MCF 10A (cell line): ENCODE results near the gene NTRK2. TPM values are rescaled to one million over a fixed set of nuclear protein-coding genes. Genes with fewer than 3 reads are reported as not detected.
A peak's percentile ranks its signal among the peaks of the same experiment; 100 is the strongest.

Experiments
- BruUV-seq: library from RNA; stranded (reverse); fragments of 400-500 nt; replicated peaks from 2 replicates; lab custom pipeline; 2021; lab: Mats Ljungman, UMichigan
- CTCF ChIA-PET: fragments of 300-600 bp; sonication (Branson Sonifier 250); formaldehyde crosslinking; extraction: SDS; loops from one replicate; lab custom pipeline; 2021; ENCODE audit warnings: antibody characterized with exemption, inconsistent platforms; lab: Yijun Ruan, JAX
- POLR2A ChIA-PET: fragments of 300-600, 350-650 bp; sonication (Branson Sonifier 250); formaldehyde crosslinking; extraction: SDS; loops from one replicate; lab custom pipeline; 2020; ENCODE audit warnings: antibody characterized with exemption, inconsistent platforms; lab: Yijun Ruan, JAX
- DNase-seq: peaks from one replicate; pipeline ENCODE4 v3.0.0-alpha.2; 2018; ENCODE audit not compliant: unreplicated experiment
- H3K27ac Mint-ChIP-seq: one replicate; pipeline ENCODE4 v1.8.0; 2022; ENCODE audit warnings: mild to moderate bottlenecking, low read depth, mixed read lengths; ENCODE audit not compliant: unreplicated experiment
- H3K27me3 Mint-ChIP-seq: one replicate; pipeline ENCODE4 v1.8.0; 2022; ENCODE audit warnings: mixed read lengths; ENCODE audit not compliant: insufficient read depth, unreplicated experiment
- H3K36me3 Mint-ChIP-seq: one replicate; pipeline ENCODE4 v1.8.0; 2022; ENCODE audit warnings: mild to moderate bottlenecking, moderate library complexity, mixed read lengths; ENCODE audit not compliant: insufficient read depth, unreplicated experiment
- H3K4me1 Mint-ChIP-seq: one replicate; pipeline ENCODE4 v1.8.0; 2022; ENCODE audit warnings: mixed read lengths; ENCODE audit not compliant: insufficient read depth, unreplicated experiment
- H3K4me3 Mint-ChIP-seq: one replicate; pipeline ENCODE4 v1.8.0; 2022; ENCODE audit warnings: mild to moderate bottlenecking, moderate library complexity, mixed read lengths; ENCODE audit not compliant: unreplicated experiment
- H3K9me3 Mint-ChIP-seq: one replicate; pipeline ENCODE4 v1.8.0; 2022; ENCODE audit warnings: mixed read lengths; ENCODE audit not compliant: unreplicated experiment
- CTCF ChIP-seq: fragments of 200-600 bp; IDR thresholded peaks from one replicate; pipeline ENCODE4 v1.8.0; 2022; ENCODE audit warnings: antibody characterized with exemption, mild to moderate bottlenecking; ENCODE audit not compliant: unreplicated experiment
- intact Hi-C: fragments of 100-400 bp; cut with micrococcal nuclease; formaldehyde crosslinking; loops from 2 replicates; pipeline ENCODE4 v1.14.1; 2022
- total RNA-seq: library from RNA; stranded (reverse); gene quantifications from 2 replicates; pipeline ENCODE4 v1.2.3, GENCODE V29; 2022

NTRK2 gene
- total RNA-seq, 1 experiment from 2014 or later: not detected

- Mint-ChIP-seq H3K4me3 (no peak overlapping the region), H3K36me3 (no peaks in the 10 kb centered on the region), H3K9me3 (no peaks in the 10 kb centered on the region), H3K27me3 (no peaks in the 10 kb centered on the region), H3K27ac (peak overlapping the region; percentile 32), H3K4me1 (peaks cover 6% of the 10 kb centered on the region)
- no TSS peak for BruUV-seq
- peak; percentile 69 for DNase-seq
- TF ChIP-seq CTCF: no peak
- intact Hi-C loops: no loop called here
- ChIA-PET POLR2A (interaction anchor here (1.1 to 1.2 kb wide), 2 partner anchors 16 to 85 kb away, joined by 3 read pairs; no protein-coding TSS in a partner anchor), CTCF (interaction anchor here (1.0 kb wide), 1 partner anchor 10 kb away, joined by 4 read pairs; no protein-coding TSS in a partner anchor)
Observed at GRCh38 chr9:84862810-84863287, 193.3 kb downstream of the NTRK2 start.

- H3K27ac Mint-ChIP-seq: no peak overlapping the region
- CTCF ChIA-PET: interaction anchor here (1.0 kb wide), 1 partner anchor 9 kb away, joined by 4 read pairs; no protein-coding TSS in a partner anchor
- no TSS peak for BruUV-seq
Observed at GRCh38 chr9:84863372-84863771, 193.8 kb downstream of the NTRK2 start.

GRCh38 chr9:84866396-84867175 is 197.1 kb downstream of the NTRK2 start:
- intact Hi-C loops: no loop called here

More at GRCh38 chr9:84863372-84863771, 193.8 kb downstream of the NTRK2 start:
- TF ChIP-seq CTCF: no peak
- DNase-seq: no peak
- Mint-ChIP-seq H3K4me1 (peaks cover 6% of the 10 kb centered on the region), H3K9me3 (no peaks in the 10 kb centered on the region), H3K36me3 (no peaks in the 10 kb centered on the region), H3K27me3 (no peaks in the 10 kb centered on the region), H3K4me3 (no peak overlapping the region)
- POLR2A ChIA-PET: interaction anchor here (1.1 to 1.2 kb wide), 2 partner anchors 17 to 84 kb away, joined by 3 read pairs; no protein-coding TSS in a partner anchor
- intact Hi-C loops: no loop called here

More at GRCh38 chr9:84866396-84867175, 197.1 kb downstream of the NTRK2 start:
- Mint-ChIP-seq H3K4me3 (no peak overlapping the region), H3K36me3 (no peaks in the 10 kb centered on the region), H3K4me1 (peaks cover 6% of the 10 kb centered on the region), H3K27ac (no peak overlapping the region), H3K9me3 (no peaks in the 10 kb centered on the region), H3K27me3 (no peaks in the 10 kb centered on the region)
- DNase-seq: no peak
- ChIA-PET CTCF (interaction anchor here (0.6 to 1.0 kb wide), 3 partner anchors 26 to 374 kb away, joined by 3 to 4 read pairs (median 4); no protein-coding TSS in a partner anchor), POLR2A (interaction anchor here (0.8 kb wide), 1 partner anchor 15 kb away, joined by 3 read pairs; no protein-coding TSS in a partner anchor)
- no TSS peak for BruUV-seq
- no peak for TF ChIP-seq CTCF
